Stimulated activated CD4-positive, alpha-beta T cell treated with anti-CD3 and anti-CD28 coated beads, Interleukin-4, amount 100 ng/mL, for 1 hour (primary cell): ENCODE results near the gene PNMA8A.
A peak's percentile ranks its signal among the peaks of the same experiment; 100 is the strongest.
"Not testable (repeated sequence)": the region's sequence is repeated elsewhere in the genome, so short reads cannot be mapped to it uniquely, and the experiment has no call there.

Experiments used
- DNase-seq: peaks from one replicate; pipeline ENCODE4 v3.0.0-alpha.2; 2020

PNMA8A gene

DNA sequence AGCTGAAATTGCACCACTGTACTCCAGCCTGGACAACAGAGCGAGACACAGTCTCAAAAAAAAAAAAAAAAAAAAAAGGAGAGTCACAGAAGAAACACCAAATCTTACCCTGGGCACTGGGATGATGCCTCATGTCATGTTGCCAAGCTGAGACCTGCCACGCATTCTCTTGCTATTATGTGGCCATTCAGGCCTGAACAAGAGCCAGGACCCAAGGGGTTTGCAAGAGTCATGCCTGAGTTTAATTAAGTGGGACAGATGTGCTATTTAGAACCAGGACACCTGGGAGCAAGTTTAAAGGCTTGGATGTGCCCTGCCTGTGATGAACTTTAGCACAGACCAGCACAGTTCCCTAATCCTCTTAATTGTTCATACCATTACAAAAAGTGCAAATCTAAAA is 9.8 kb downstream of the PNMA8A start:
- no peak for DNase-seq

DNA sequence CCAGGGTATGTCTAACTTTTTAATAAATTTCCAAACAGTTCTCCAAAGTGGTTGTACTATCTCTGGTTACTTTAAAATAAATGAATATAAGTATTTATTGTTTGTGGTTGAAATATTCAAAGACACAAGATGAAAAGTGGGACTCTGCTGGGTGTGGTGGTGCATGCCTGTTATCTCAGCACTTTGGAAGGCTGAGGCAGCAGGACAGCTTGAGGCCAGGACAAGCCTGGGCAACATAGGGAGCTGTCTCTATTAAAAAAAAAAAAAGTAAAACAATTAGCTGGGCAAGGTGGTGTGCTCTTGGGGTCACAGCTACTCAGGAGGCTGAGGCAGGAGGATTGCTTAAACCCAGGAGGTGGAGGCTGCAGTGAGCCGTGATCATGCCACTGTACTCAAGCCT is 10.4 kb downstream of the PNMA8A start:
- DNase-seq: no peak

- no peak for DNase-seq
These were observed 11.3 kb downstream of the PNMA8A start for GRCh38 chr19:46460055-46460454.

- DNase-seq: no peak
These were observed 14.4 kb downstream of the PNMA8A start for GRCh38 chr19:46456930-46457329.

DNA sequence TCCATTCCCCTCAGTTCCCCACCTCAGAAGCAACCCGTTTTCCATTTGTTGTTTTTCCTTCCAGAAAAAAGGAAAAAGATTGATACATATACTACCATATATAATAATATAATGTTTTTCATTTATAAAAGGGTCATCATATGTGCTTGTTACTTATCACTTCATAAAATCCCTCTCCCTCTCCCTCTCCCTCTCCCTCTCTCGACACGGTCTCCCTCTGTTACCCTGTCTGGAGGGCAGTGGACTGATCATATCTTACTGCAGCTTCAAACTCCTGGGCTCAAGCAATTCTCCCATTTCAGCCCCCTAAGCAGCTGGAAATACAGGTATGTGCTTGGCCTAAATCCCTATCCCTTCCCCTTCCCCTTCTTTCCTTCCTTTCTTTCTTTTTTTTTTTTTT is 17.1 kb downstream of the PNMA8A start:
- no peak for DNase-seq

DNA sequence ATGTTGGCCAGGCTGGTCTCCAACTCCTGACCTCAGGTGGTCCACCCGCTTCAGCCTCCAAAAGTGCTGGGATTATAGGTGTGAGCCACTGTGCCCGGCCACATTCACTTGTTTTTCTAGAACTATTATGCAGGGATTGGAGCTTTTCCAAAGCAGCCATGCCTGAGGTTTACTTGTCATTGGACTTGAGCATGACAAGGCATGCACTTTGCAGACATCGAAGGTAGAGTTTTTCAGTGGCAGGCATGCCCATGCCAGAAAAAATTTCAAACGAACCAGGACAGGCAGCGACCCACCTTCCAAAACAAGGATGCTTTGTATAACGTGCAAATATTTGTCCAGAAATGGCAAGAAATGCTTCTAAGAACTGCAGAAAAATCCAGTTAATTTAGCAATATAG is 17.7 kb downstream of the PNMA8A start:
- no peak for DNase-seq

DNA sequence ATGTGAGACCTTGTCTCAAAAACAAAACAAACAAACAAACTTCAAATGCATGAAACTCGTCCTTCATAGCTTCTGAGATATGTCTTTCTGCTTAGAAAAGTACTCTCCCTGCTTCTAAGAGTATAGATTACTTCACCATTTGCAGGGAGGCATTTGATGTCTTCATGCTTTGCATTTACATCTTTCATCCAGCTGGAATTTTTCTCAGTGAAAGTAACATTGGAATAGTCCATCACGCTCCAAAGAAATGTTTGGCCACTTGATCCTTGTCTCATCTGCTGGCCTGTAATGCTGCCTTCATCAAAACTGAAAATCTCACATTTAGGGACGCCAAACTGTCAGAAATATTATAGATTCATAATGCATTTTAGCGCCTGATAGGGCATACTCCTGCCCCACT is 19.2 kb downstream of the PNMA8A start:
- no peak for DNase-seq

DNA sequence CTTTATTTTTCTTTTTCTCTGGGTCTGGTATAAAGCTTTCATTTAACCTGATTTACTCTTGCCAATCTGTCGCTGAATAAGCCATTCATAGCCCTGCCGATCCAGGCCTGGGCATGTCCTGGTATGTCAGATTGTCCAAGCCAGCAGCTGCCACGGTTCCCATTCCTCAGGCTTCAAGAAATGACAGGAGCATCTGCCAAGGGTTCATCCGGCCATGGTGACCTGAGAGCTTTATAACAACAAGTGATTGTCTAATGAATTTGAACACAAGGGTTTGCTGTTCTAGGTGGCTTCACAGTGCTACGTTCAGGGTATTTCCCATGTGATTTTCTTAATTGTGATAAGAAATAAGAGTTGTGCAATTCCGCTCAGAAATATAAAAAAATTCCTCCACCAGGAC is 20.0 kb downstream of the PNMA8A start:
- no peak for DNase-seq

- no peak for DNase-seq
These were observed 20.6 kb downstream of the PNMA8A start for GRCh38 chr19:46450737-46451136.

DNA sequence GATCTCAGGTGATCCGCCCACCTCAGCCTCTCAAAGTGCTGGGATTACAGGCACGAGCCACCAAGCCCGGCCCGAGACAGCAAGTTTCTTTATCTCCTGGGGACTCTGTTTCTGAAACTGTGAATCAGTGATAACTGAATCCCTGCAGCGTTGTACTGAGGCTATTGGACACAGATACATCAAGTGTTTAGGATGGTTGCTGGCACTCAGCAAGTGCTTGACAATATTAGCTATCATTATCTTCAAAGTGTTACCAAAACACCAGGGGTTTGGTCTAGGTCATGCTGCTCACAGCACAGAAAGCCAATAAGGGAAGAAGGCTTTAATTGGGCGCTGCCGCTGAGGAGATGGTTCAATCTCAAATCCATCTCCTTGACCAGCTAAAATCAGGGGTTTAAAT is 22.1 kb downstream of the PNMA8A start:
- DNase-seq: no peak

DNA sequence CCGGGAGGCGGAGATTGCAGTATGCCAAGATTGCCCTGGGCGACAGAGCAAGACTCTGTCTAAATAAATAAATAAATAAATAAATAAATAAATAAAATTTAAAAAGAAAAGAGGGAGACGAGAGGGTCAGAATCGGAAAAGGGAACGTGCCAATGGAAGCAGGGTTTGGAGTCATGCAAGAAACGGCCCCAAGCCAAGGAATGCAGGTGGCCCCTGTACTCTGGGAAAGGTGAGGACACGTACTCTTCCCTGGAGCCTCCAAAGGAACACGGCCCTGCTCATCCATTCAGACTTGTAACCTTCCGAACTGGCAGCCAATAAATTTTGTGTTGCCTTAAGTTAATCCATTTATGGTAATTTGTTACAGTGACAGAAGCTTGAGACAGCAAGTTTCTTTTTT is 22.8 kb downstream of the PNMA8A start:
- no peak for DNase-seq

DNA sequence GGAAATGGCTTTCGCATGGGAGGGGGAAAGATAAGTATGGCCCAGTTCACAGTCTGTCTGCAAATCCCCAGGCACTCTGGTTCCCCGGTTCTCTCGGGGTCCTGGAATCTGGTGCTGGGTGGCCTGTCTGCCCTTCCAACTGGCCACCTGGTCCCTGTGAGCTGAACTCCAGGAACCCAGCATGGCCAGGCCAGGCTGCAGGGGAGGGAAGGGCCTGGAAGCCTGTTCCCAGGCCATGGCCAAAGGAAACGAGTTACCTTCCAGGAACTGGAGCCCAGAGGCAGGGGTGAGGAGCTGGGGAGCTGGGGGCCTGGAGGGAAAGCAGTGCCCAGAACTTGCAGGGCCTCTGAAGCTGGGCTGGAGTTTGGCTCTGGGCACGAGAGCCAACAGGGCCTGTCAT is 23.5 kb downstream of the PNMA8A start:
- no peak for DNase-seq

GRCh38 chr19:46447006-46447405 is 24.4 kb downstream of the PNMA8A start:
- no peak for DNase-seq

DNA sequence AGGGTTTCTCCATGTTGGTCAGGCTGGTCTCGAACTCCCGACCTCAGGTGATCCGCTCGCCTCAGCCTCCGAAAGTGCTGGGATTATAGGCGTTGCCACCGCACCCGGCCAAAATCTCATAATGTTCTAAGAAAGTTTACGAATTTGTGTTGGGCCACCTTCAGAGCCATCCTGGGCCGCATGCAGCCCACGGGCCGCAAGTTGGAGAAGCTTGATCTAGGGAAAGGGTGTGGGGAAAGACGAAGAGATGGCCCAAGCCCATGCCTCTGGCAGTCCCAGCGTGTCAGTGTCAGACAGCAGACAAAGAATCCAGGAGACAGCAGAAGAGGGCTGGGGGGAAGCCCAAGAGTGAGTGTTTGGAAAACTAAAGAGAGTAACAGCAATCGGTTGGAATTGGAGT is 25.3 kb downstream of the PNMA8A start:
- DNase-seq: no peak

- no peak for DNase-seq
These were observed 28.4 kb downstream of the PNMA8A start for GRCh38 chr19:46442808-46443450.

- DNase-seq: no peak
These were observed 29.5 kb downstream of the PNMA8A start for GRCh38 chr19:46441866-46442265.

DNA sequence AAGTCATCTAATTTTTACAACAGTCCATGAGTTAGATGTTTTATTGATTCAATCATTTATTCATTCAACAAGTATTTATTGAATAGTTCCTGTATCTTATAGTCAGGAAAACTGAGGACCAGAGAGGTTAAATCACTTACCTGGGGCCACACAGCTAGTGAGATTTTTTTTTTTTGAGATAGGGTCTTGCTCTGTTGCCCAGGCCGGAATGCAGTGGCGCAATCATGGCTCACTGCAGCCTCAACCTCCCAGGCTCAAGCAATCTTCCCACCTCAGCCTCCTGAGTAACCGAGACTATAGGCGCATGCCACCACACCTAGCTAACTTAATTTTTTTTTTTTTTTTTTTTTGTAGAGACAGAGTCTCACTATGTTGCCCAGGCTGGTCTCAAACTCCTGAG is 35.7 kb downstream of the PNMA8A start:
- DNase-seq: not testable (repeated sequence)

- DNase-seq: no peak
These were observed 36.4 kb downstream of the PNMA8A start for GRCh38 chr19:46435009-46435408.

GRCh38 chr19:46433470-46433869 is 37.9 kb downstream of the PNMA8A start:
- not testable (repeated sequence) for DNase-seq

DNA sequence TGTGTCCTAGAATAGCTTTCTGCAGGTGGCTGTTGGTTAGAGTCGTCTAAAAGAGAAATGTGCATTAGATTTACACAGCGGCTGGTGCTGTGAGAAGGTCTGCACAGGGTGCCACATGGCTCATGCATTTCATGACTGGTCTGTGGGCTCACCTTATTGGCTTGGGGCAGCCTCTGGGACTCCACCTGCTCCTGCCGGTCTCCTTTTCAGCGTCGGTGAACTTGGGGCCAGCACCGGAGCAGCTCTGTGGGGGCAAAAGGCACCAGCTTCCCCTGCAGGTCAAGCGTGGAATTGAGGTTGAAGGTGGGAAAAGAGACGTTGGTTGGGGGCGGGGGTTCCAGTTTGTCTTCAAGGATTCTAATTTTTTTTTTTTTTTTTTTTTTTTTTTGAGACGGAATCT is 39.5 kb downstream of the PNMA8A start:
- DNase-seq: no peak

DNA sequence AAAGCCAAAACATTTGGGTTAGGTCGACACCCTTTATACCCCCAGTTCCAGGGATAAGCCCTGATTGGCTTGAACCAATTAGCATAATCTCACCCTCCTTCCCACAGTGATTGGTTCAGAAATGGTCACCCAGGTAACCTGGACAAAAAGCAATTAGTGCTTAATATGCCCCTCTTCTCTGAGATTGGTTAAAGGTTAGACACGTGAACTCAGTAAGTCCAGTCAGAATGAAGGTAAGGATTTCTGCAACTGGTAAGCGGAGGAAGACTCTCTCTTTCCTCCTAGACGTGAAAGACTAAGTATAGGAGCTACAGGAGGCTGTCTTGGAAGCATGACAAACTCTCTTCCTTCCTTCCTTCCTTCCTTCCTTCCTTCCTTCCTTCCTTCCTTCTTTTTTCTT is 41.4 kb downstream of the PNMA8A start:
- DNase-seq: no peak

- peak; percentile 36 for DNase-seq
These were observed 42.9 kb downstream of the PNMA8A start, which contains the start of gene PNMA8C for GRCh38 chr19:46428239-46429135. Gene PNMA8C, minus strand, starts transcription at chr19:46428936. Its CDS starts 577 bp downstream, at chr19:46428359.

DNA sequence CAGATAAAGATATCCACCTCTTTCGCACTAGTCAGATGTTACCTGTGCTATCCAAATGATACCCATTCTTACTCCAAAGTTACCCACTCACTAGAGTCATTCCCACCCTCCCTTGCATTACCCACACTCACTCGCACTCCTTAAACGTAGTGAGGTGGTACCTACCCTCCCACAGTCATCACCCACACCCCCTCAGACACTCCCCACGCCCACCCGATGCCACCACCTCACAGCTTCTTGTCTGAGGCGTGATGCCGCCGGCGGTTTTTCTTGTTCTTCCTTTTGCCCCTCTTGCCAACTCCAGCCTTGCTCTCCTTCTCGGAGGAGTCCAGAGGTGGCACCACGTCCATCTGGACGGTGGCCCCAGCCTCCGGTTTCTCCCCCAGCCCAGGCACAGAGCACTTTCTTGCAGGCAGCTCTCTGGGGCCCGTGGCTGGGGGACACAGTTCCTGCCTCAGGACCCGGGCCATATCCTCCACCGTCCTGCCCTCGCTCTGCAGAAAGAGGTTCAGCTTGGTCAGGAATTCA is 43.8 kb downstream of the PNMA8A start:
- no peak for DNase-seq

DNA sequence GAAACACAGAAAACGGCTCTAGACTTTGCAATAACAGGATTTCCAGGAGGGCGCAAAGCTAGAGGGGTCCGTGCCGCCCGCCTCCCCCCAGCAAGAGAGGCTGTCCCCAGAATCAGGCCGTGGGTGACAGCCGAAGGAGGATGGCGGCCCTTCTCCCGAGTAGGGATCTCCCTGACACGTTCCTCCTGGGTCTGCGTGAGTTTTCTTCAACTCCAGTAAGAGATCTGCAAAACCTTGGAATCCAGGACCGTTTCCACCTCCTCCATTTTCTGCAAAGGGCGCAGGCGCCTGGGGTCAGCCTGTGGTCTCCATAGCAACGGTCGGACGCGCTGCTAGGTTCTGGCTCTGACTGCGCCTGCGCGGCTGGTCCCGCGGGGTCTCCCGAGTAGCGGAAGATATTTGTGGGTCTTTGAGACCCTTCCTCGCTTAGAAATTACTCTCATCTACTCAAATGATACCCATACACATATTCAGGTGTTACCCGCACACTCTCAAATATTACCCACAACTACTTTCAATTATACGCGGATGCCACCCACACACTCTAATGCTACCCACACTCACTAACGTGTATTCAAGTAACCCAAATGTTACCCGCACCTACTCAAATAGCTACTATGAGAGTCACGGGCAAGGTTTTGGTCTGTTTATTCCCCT is 44.7 kb downstream of the PNMA8A start:
- DNase-seq: peak; percentile 30
